HG02970 (cell line): ENCODE data around the gene IL17RA.

Experiments used
- ATAC-seq: cut with Tn5 transposase; IDR thresholded peaks from one replicate; pipeline ENCODE4 v1.9.1; 2021; ENCODE audit warnings: mild to moderate bottlenecking, moderate library complexity, moderate number of reproducible peaks; ENCODE audit not compliant: unreplicated experiment, low FRiP score

The IL17RA gene

DNA sequence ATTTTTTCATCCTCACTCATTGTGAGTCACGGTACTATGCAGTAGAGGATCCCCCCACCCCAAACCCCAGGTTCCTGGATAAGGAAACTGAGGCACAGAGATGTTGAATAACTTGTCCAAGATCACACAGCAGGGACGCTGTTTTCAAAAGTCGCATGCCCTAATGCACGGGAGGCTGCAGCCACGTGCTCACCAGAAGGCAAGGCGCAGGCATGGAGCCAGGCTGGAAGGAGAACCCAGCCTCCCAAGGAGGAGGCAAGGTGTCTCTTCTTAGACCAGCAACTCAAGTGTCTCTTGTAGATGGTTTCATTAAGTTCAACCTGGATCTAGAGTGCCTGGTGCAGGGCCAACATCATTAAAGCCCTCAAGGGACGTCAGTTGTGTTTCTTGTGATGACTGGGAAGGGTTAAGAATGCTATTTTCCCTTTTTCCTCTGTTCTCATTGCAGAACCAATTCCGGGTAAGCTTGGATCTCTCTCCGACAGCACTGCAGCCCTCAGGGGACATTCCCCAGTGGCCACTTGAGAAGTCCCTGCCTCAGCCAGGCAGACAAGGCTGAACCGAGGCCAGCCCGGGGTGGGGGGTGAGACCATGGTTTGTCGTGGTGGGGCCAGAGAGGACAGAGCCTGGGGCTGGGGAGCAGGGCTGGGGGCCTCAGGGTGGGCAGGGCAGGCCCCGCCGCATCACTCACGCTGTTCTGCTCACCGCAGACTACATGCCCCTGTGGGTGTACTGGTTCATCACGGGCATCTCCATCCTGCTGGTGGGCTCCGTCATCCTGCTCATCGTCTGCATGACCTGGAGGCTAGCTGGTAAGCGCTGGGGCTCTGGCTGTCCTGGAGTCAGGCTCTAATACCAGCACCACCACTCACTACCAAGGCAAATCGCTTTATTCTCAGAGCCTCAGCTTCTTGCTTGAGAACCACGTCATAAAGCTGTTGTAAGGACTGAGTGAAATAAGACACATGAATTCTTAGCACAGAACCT is 20.6 kb downstream of the IL17RA start:
- no peak for ATAC-seq

DNA sequence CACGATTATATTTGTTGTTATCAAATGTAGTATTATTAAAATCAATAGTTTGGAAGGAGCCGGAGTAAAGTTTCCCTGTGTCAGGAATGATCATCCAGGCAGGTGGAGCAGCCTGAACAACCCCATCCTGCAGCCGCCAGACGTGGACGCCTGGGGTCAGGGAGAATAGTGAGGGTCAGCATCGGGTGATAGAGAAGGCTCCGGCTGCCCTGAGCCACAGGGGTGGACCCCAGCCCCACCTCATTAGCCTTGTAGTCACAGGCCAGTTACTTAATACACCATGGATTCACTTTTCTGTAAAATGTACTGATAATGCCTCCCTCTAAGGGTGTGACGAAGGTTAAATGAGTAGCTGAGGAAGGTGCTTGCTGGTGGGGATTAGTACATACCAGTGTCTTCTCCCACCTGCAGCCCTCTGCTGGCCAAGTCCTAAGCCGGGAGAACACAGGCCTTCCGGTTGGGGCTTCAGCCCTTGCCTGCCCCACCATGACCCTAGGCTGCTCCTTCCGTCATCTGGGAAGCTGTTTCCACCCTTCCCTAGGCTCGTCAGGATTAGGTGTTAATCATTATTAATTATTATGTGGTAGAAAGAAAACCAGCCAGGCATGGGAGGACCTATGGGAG is 21.5 kb downstream of the IL17RA start:
- no peak for ATAC-seq

DNA sequence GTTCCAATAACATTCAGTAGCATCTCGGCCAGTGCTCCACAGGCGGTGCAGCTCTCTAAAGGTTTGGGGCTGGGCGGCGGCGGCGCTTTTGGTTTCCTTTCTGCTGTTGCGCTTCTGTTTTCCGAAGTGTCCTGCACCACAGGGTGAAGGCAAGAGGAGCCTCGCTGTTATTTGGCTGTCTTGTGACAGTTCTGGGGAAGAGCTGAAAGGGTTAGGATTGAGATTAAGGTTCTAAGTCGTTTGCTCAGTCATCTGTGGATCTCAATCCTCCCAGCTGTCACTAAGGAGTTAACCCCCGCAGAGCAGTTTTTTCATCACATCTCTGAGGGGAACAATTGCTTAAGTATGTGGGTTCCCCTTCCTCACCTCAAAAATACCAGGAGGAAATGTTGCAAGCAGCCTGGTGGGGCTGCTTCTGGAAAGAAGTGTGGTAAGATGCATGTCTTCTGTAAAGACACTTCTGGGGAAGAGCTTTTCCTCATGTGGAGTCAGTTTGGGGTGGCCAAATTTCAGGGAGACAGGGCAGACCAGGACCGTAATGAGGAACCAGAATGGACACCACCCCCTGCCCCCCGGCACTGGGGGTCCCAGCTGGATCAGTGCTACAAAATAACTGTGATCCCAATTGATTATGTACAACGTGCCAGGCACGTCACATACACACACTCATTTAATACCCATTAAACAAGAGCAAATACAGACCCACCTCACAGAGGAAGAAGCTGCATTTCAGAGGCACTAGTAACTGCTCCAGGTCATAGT is 22.2 kb downstream of the IL17RA start:
- no peak for ATAC-seq

GRCh38 chr22:17107547-17107810 is 22.7 kb downstream of the IL17RA start:
- no peak for ATAC-seq

GRCh38 chr22:17108256-17109112 is 23.7 kb downstream of the IL17RA start:
- ATAC-seq: no peak

DNA sequence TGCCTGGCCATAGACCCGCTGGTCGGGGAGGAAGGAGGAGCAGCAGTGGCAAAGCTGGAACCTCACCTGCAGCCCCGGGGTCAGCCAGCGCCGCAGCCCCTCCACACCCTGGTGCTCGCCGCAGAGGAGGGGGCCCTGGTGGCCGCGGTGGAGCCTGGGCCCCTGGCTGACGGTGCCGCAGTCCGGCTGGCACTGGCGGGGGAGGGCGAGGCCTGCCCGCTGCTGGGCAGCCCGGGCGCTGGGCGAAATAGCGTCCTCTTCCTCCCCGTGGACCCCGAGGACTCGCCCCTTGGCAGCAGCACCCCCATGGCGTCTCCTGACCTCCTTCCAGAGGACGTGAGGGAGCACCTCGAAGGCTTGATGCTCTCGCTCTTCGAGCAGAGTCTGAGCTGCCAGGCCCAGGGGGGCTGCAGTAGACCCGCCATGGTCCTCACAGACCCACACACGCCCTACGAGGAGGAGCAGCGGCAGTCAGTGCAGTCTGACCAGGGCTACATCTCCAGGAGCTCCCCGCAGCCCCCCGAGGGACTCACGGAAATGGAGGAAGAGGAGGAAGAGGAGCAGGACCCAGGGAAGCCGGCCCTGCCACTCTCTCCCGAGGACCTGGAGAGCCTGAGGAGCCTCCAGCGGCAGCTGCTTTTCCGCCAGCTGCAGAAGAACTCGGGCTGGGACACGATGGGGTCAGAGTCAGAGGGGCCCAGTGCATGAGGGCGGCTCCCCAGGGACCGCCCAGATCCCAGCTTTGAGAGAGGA is 24.5 kb downstream of the IL17RA start:
- ATAC-seq: no peak

GRCh38 chr22:17109976-17110375 is 25.2 kb downstream of the IL17RA start:
- ATAC-seq: no peak

DNA sequence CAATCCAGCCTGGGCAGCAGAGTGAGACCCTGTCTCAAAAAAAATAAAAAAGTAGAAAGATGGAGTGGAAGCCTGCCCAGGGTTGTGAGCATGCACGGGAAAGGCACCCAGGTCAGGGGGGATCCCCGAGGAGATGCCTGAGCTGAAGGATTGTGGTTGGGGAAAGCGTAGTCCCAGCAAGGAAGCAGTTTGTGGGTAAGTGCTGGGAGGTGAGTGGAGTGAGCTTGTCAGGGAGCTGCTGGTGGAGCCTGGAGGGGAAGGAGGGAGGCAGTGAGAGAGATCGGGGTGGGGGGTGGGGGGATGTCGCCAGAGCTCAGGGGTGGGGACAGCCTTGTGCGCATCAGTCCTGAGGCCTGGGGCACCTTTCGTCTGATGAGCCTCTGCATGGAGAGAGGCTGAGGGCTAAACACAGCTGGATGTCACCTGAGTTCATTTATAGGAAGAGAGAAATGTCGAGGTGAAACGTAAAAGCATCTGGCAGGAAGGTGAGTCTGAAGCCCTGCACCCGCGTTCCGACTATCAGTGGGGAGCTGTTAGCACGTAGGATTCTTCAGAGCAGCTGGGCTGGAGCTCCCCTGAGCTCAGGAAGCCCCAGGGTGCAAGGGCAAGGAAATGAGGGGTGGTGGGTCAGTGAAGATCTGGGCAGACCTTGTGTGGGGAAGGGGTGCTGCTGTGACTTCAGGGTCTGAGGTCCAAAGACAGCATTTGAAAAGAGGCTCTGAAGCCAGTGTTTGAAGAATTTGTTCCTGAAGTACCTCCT is 26.2 kb downstream of the IL17RA start:
- no peak for ATAC-seq

DNA sequence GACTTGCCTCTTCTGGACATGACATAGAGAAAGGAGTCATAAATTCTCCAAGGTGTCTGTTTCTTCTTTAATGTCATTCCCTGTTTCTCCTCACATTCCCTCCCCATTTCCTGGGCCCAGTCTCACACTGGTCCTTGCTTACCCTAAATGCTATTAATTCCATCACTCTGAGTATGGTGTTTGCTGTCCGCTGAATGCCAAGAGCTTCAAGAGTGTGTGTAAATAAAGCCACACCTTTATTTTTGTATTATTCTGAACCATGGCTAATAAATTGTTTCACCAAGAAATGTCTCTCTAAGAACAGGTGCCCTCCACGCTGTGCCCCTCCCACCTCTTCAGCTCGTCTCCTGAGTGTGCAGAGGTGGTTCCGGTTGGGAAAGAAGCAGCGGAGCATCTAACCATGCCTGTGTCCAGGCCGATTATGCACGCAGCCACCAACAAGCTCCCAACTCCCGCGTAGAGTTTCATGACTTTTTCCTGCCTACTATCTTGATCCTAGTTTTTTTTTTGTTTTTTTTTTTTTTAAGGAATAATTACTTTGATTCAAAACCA is 27.8 kb downstream of the IL17RA start:
- no peak for ATAC-seq

GRCh38 chr22:17113600-17113999 is 28.8 kb downstream of the IL17RA start:
- no peak for ATAC-seq

DNA sequence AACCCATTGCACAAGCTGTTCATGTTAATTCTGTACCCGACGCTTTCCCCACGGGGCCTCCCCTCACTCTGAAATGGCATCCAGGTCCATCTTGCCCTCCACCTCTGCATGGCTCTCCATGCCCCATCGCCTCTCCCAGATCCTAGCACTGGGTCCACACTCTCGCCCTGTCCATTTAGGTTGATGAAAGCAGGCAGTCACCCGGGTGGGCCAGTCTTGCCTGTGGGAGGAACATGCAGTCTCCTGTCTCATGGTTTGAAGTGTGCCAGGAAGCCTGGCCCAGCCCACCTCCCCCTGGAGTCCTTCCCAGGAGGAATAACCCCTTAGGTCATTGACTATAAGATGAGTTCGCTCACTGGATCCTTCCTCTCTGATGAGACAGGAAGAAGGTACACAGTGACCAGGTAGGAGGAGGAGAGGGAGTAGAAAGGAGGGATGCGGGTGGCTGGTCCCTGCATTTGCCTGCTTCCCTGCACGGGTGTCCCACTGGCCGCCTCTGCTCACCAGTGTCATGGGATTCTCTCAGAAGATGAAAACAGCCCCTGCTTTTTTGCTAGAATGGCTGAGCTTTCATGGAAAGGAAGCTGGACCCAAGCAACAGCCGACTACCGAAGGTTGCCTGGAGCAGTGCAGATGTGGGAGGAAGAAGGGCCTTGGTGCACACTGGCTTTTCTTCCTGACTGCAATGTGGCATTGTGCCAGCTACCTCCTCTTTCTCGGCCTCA is 29.5 kb downstream of the IL17RA start:
- no peak for ATAC-seq

- no peak for ATAC-seq
These were observed 30.1 kb downstream of the IL17RA start for GRCh38 chr22:17114898-17115235.

- no peak for ATAC-seq
These were observed 30.4 kb downstream of the IL17RA start for GRCh38 chr22:17115236-17115635.

DNA sequence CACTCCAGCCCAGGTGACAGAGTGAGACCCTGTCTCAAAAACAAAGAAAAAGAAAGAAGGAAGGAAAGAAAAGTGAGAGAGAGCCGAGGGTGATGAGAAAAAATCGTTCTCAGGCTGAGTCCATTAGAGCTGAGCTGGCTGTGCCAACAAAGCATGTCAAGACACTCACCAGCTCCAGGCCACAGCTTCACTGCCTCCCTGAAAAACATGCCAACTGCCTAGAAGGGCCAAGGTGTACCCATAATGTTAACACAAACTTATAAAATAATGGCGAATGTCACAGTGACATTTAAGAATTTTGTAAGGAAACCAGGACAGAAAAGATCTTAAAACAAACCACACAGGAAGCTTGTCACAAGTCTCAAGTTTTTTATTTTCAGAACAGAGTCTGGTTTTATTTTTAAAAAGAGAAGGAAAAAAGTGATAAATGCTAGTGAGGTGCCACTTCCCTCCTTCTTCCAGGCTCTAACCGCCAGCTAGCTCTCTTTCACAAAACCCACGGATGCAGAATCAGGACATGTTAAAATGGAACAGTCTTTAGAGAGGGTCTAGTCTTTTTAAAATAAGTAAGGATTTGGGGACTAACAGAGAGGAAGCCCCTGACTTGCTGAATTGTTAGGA is 31.3 kb downstream of the IL17RA start:
- no peak for ATAC-seq

DNA sequence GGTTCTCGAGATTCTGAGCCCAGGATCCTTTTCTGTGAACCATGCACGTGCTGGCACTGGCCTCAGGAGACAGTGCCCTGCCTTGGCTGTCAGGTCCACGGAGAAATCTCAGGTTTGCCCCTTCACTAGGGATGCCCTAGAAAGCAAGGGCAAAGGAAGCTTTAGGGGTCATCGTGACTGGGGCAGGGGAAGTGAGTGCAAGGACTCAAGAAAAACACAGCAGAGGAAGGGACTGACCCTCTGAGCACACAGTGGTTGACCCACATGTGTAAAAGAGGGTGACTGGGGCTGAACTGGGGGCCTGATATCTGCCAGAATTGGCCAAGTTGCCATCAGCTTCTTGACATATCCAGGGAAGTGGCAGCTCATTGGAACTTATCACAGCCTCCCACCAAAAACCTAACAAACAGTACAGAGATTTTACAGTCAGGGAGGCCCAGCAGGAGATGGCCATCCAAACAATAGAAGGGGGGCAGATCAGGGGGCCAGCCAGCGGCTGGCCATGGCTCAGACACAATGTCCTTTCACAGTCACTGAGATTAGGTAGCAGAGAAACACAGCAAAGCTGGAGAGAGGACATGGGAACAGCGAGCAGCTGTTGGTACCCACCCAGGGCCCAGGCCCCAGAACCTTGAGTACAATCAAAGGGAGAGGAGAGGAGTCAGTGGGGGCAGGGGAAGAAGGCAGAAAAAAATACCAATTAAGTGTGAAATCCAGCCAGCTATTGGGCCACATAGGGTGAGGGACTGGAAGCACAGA is 32.0 kb downstream of the IL17RA start:
- ATAC-seq: no peak

DNA sequence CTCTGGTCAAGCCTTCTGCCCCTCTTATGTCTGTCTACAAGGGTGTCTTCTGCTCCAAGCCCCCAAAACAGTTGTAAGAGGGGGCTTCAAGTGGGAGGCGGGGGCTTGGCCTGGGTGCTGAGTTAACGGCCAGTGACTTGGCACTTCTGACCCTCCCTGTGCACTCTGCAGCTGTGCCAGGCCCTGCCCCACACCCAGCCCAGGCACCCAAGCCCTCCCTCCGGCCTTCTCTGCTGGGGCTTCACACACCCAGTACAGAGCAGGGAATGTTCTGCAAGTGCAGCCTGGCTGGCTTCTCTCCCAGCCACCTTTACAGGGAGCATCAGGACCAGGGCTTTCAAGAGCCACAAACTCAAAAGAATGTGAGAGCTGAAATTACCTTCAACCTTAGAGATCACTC is 32.6 kb downstream of the IL17RA start:
- ATAC-seq: no peak

DNA sequence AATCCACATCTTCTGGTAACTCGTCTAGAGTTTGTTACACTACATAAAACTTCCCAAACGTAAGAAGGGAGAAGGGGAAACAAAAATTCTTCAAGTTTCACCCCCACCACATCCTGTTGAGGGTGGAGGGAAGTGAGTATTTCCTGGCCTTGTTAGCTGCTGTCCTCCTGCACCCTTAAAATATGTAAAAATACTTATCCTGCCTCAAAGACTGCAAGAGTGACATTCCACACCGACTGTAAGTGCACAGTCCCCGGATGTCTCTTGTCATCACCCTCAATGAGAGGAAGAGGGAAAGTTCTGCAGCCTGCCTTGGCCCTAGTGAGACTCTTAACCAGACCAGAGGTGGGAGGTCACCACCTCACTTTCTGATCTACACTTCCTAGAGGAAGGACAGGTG is 33.1 kb downstream of the IL17RA start:
- ATAC-seq: no peak
